ENCODE results near the gene PRSS56. TPM values are rescaled to one million over a fixed set of nuclear protein-coding genes. Genes with fewer than 3 reads are reported as not detected.

Gene PRSS56
- total and polyA plus RNA-seq, 9 donors, result 0.27 to 0.35 TPM; not detected in 7

- Histone ChIP-seq H3K9me3 (no peaks in the 10 kb centered on the region), H3K27me3 (no peaks in the 10 kb centered on the region), H3K27ac (no peak overlapping the region), H3K4me1 (ENCODE audit: insufficient read depth) (no peaks in the 10 kb centered on the region), H3K4me3 (no peak overlapping the region), H3K36me3 (no peaks in the 10 kb centered on the region)
- DNase-seq, result no peak
- 90 to 92% (median 92%) methylated on average over 14 of the region's 14 CpGs for WGBS, 3 donors
- intact Hi-C loops (cut with DNase I), result loop anchor here (1.0 to 10.0 kb wide), 5 partner anchors 74 to 599 kb away; partner anchors contain the start of gene NPPC (in 2 of the 4)
- TF ChIP-seq CTCF (IDR thresholded peaks at IDR 0.05), result no peak
- TF ChIP-seq POLR2A (IDR thresholded peaks at IDR 0.05), result no peak
- TF ChIP-seq EP300 (IDR thresholded peaks at IDR 0.05), result no peak
Measured at GRCh38 chr2:232521098-232521497, 910 bp downstream of the PRSS56 start.

GRCh38 chr2:232521959-232522622 is 1.9 kb downstream of the PRSS56 start:
- Histone ChIP-seq H3K4me3 (peak overlapping the region; percentile 21), H3K27me3 (no peaks in the 10 kb centered on the region), H3K36me3 (no peaks in the 10 kb centered on the region), H3K27ac (no peak overlapping the region), H3K9me3 (no peaks in the 10 kb centered on the region), H3K4me1 (ENCODE audit: insufficient read depth) (no peaks in the 10 kb centered on the region)
- peak; percentile 91 to 97 (median 94) for TF ChIP-seq CTCF (IDR thresholded peaks at IDR 0.05)
- TF ChIP-seq EP300 (IDR thresholded peaks at IDR 0.05), result no peak
- WGBS, 3 donors, result 4 to 11% (median 7%) methylated on average over 29 to 66 of the region's 66 CpGs
- intact Hi-C loops (cut with DNase I), result loop anchor here (1.0 to 10.0 kb wide), 7 partner anchors 75 to 600 kb away; partner anchors contain the start of gene NPPC (in 2 of the 4)
- DNase-seq, result peak; percentile 39 to 81 (median 77)

- WGBS, 3 donors, result 14 to 16% (median 15%) methylated on average over 38 to 46 of the region's 46 CpGs
- Histone ChIP-seq H3K9me3 (no peaks in the 10 kb centered on the region), H3K27ac (no peak overlapping the region), H3K27me3 (no peaks in the 10 kb centered on the region), H3K36me3 (no peaks in the 10 kb centered on the region), H3K4me1 (ENCODE audit: insufficient read depth) (no peaks in the 10 kb centered on the region), H3K4me3 (no peak overlapping the region)
- no peak for DNase-seq
- TF ChIP-seq POLR2A (IDR thresholded peaks at IDR 0.05) (no peak), EP300 (IDR thresholded peaks at IDR 0.05) (no peak), CTCF (IDR thresholded peaks at IDR 0.05) (no peak)
- intact Hi-C loops (cut with DNase I), result loop anchor here (2.0 to 10.0 kb wide), 6 partner anchors 76 to 601 kb away; partner anchors contain the start of gene NPPC (in 2 of the 4)
Measured at GRCh38 chr2:232522623-232523401, 2.6 kb downstream of the PRSS56 start.

- Histone ChIP-seq H3K27ac (no peak overlapping the region), H3K27me3 (no peaks in the 10 kb centered on the region), H3K4me1 (ENCODE audit: insufficient read depth) (no peaks in the 10 kb centered on the region), H3K4me3 (no peak overlapping the region), H3K36me3 (no peaks in the 10 kb centered on the region), H3K9me3 (no peaks in the 10 kb centered on the region)
- 8 to 13% (median 13%) methylated on average over 12 to 16 of the region's 16 CpGs for WGBS, 3 donors
- no peak for DNase-seq
- TF ChIP-seq POLR2A (IDR thresholded peaks at IDR 0.05) (no peak), EP300 (IDR thresholded peaks at IDR 0.05) (no peak), CTCF (IDR thresholded peaks at IDR 0.05) (no peak)
- intact Hi-C loops (cut with DNase I), result loop anchor here (2.0 to 10.0 kb wide), 6 partner anchors 76 to 601 kb away; partner anchors contain the start of gene NPPC (in 2 of the 4)
Measured at GRCh38 chr2:232523402-232523681, 3.2 kb downstream of the PRSS56 start.

All from ovary (tissue), 9 donors.